Ramos (cell line): ENCODE measurements around the gene ZNF652.

Experiments
- in situ Hi-C: fragments of 300-500 bp; cut with MboI; formaldehyde crosslinking; loops from one replicate; pipeline ENCODE4 v1.14.3; 2022; ENCODE audit warnings: low sequenced_read_pairs; ENCODE audit not compliant: unreplicated experiment

Gene ZNF652

GRCh38 chr17:49361902-49362722 is at the start of gene ZNF652:
Gene ZNF652, minus strand, starts transcription at chr17:49362250. Its CDS starts 44,525 bp downstream, at chr17:49317725.
- in situ Hi-C loops: no loop called here

GRCh38 chr17:49409066-49409465 is 47.0 kb upstream of the ZNF652 start:
- in situ Hi-C loops: loop anchor here (10.0 kb wide), 2 partner anchors 146 to 286 kb away; no protein-coding TSS in a partner anchor

- in situ Hi-C loops: loop anchor here (10.0 kb wide), 2 partner anchors 147 to 287 kb away; no protein-coding TSS in a partner anchor
Measured at GRCh38 chr17:49407981-49408501, 46.0 kb upstream of the ZNF652 start.

- in situ Hi-C loops: loop anchor here (10.0 kb wide), 2 partner anchors 148 to 288 kb away; no protein-coding TSS in a partner anchor
Measured at GRCh38 chr17:49407086-49407485, 45.0 kb upstream of the ZNF652 start.

GRCh38 chr17:49406421-49407061 is 44.5 kb upstream of the ZNF652 start:
- in situ Hi-C loops: loop anchor here (10.0 kb wide), 2 partner anchors 148 to 288 kb away; no protein-coding TSS in a partner anchor

- in situ Hi-C loops: loop anchor here (10.0 kb wide), 2 partner anchors 150 to 290 kb away; no protein-coding TSS in a partner anchor
Measured at GRCh38 chr17:49404906-49405305, 42.9 kb upstream of the ZNF652 start.

- in situ Hi-C loops: loop anchor here (10.0 kb wide), 2 partner anchors 150 to 290 kb away; no protein-coding TSS in a partner anchor
Measured at GRCh38 chr17:49404361-49404760, 42.3 kb upstream of the ZNF652 start.

GRCh38 chr17:49403514-49404289 is 41.7 kb upstream of the ZNF652 start:
- in situ Hi-C loops: loop anchor here (10.0 kb wide), 2 partner anchors 151 to 291 kb away; no protein-coding TSS in a partner anchor

GRCh38 chr17:49402706-49403105 is 40.7 kb upstream of the ZNF652 start:
- in situ Hi-C loops: loop anchor here (10.0 kb wide), 2 partner anchors 152 to 292 kb away; no protein-coding TSS in a partner anchor

- in situ Hi-C loops: loop anchor here (10.0 kb wide), 2 partner anchors 153 to 293 kb away; no protein-coding TSS in a partner anchor
Measured at GRCh38 chr17:49401971-49402611, 40.0 kb upstream of the ZNF652 start.

GRCh38 chr17:49399995-49400394 is 37.9 kb upstream of the ZNF652 start:
- in situ Hi-C loops: loop anchor here (5.0 to 25.0 kb wide), 4 partner anchors 83 to 295 kb away; no protein-coding TSS in a partner anchor

GRCh38 chr17:49397586-49397985 is 35.5 kb upstream of the ZNF652 start:
- in situ Hi-C loops: loop anchor here (5.0 to 25.0 kb wide), 2 partner anchors 80 to 210 kb away; no protein-coding TSS in a partner anchor

GRCh38 chr17:49393491-49394255 is 31.6 kb upstream of the ZNF652 start:
- in situ Hi-C loops: loop anchor here (25.0 kb wide), 1 partner anchor 206 kb away; no protein-coding TSS in a partner anchor

GRCh38 chr17:49390548-49391324 is 28.7 kb upstream of the ZNF652 start:
- in situ Hi-C loops: loop anchor here (25.0 kb wide), 1 partner anchor 203 kb away; no protein-coding TSS in a partner anchor

- in situ Hi-C loops: loop anchor here (25.0 kb wide), 1 partner anchor 202 kb away; no protein-coding TSS in a partner anchor
Measured at GRCh38 chr17:49389514-49390347, 27.7 kb upstream of the ZNF652 start.

- in situ Hi-C loops: loop anchor here (25.0 kb wide), 1 partner anchor 202 kb away; no protein-coding TSS in a partner anchor
Measured at GRCh38 chr17:49388692-49389513, 26.9 kb upstream of the ZNF652 start.
